ENCODE results near the gene ACBD4. TPM values are rescaled to one million over a fixed set of nuclear protein-coding genes. Genes with fewer than 3 reads are reported as not detected.

ACBD4 gene
- total RNA-seq (2014; rRNA removed; shearing (Covaris generic)) (14.6 and 14.8 TPM in 2 replicates), total RNA-seq (2022) (22.2 and 24.0 TPM in 2 replicates), Bru-seq, nascent RNA (percentile 49 among the genes with signal in this experiment), BruChase-seq, experiment 1, labeled RNA remaining after a 6-hour chase (percentile 59 among the genes with signal in this experiment), BruChase-seq, experiment 2, labeled RNA remaining after a 2-hour chase (percentile 52 among the genes with signal in this experiment)
- long read RNA-seq, partial matches to known transcripts = 4 of 18 reads
- long read RNA-seq, other reads (novel, unspliced or antisense) = 9 of 18 reads

- H4K20me1 ChIP-seq (ENCODE audit: insufficient read depth, low read length) = no peaks in the 10 kb centered on the region
- no peak within 1 kb of the TSS for H3K27ac ChIP-seq (ENCODE audit: low read depth, low read length, poor library complexity, severe bottlenecking)
- POLR2A ChIA-PET = interaction anchor here (0.6 to 1.4 kb wide), 5 partner anchors 14 to 99 kb away, joined by 3 to 5 read pairs (median 3); no protein-coding TSS in a partner anchor
- BruUV-seq (replicated peaks) = TSS peak; percentile 65
- CTCF ChIA-PET (ENCODE audit: unreplicated experiment) = interaction anchor here (0.6 to 1.2 kb wide), 10 partner anchors 10 to 215 kb away, joined by 3 to 9 read pairs (median 4); no protein-coding TSS in a partner anchor
- peak; percentile 100 for TF ChIP-seq CTCF (conservative IDR thresholded peaks at IDR 0.05; ENCODE audit: low read length)
- no peak for TF ChIP-seq EZH2phosphoT487 (IDR thresholded peaks at IDR 0.05; ENCODE audit: borderline replicate concordance, low read depth, low read length)
- H3K4me3 ChIP-seq (ENCODE audit: low read depth, low read length, poor library complexity, severe bottlenecking) = peak within 1 kb of the TSS; percentile 71
- DNase-seq (ENCODE audit: low spot score) = peak; percentile 98
- peak within 1 kb of the TSS; percentile 63 for H2AFZ ChIP-seq (ENCODE audit: low read length)
- no peaks in the 10 kb centered on the region for H3K9me3 ChIP-seq (ENCODE audit: low read length)
- peaks cover 18% of the 10 kb centered on the region for H3K4me1 ChIP-seq (ENCODE audit: insufficient read depth, low read length, poor library complexity, severe bottlenecking)
- no peaks in the 10 kb centered on the region for H3K9me2 ChIP-seq (ENCODE audit: insufficient read depth, low read length)
- H3K36me3 ChIP-seq (ENCODE audit: insufficient read depth, low read length) = no peaks in the 10 kb centered on the region
- intact Hi-C loops (cut with micrococcal nuclease; ENCODE audit: unreplicated experiment) = loop anchor here (1.0 kb wide), 3 partner anchors 12 to 63 kb away; partner anchors contain the start of gene HEXIM2
- peak within 1 kb of the TSS; percentile 95 for H3K4me2 ChIP-seq (ENCODE audit: low read length)
- H3K79me2 ChIP-seq (ENCODE audit: insufficient read depth, low read depth, low read length) = no peaks in the 10 kb centered on the region
Observed at GRCh38 chr17:45135192-45135977, at the start of gene ACBD4. TSS of gene ACBD4 (plus strand) at chr17:45135687. CDS start at chr17:45136145, 458 bp downstream.

GRCh38 chr17:45086391-45086790, 49.1 kb upstream of the ACBD4 start:
- Histone ChIP-seq H3K4me2 (ENCODE audit: low read length) (no peak overlapping the region), H3K9me2 (ENCODE audit: insufficient read depth, low read length) (no peaks in the 10 kb centered on the region), H3K79me2 (ENCODE audit: insufficient read depth, low read depth, low read length) (no peaks in the 10 kb centered on the region), H3K9me3 (ENCODE audit: low read length) (no peaks in the 10 kb centered on the region), H3K27ac (ENCODE audit: low read depth, low read length, poor library complexity, severe bottlenecking) (no peak overlapping the region), H4K20me1 (ENCODE audit: insufficient read depth, low read length) (no peaks in the 10 kb centered on the region), H2AFZ (ENCODE audit: low read length) (no peak overlapping the region), H3K4me1 (ENCODE audit: insufficient read depth, low read length, poor library complexity, severe bottlenecking) (no peaks in the 10 kb centered on the region), H3K36me3 (ENCODE audit: insufficient read depth, low read length) (peaks cover 92% of the 10 kb centered on the region), H3K4me3 (ENCODE audit: low read depth, low read length, poor library complexity, severe bottlenecking) (no peak overlapping the region)
- CTCF ChIA-PET (ENCODE audit: unreplicated experiment) = no interaction called here
- intact Hi-C loops (cut with micrococcal nuclease; ENCODE audit: unreplicated experiment) = no loop called here
- POLR2A ChIA-PET = interaction anchor here (1.4 kb wide), 1 partner anchor 9 kb away, joined by 3 read pairs; no protein-coding TSS in a partner anchor
- no TSS peak for BruUV-seq (replicated peaks)
- TF ChIP-seq EZH2phosphoT487 (IDR thresholded peaks at IDR 0.05; ENCODE audit: borderline replicate concordance, low read depth, low read length) = no peak
- no peak for TF ChIP-seq CTCF (conservative IDR thresholded peaks at IDR 0.05; ENCODE audit: low read length)
- DNase-seq (ENCODE audit: low spot score) = no peak

Measured in OCI-LY7 (cell line).